ENCODE measurements around the gene CRISP1.
"Not testable (repeated sequence)": the region's sequence is repeated elsewhere in the genome, so short reads cannot be mapped to it uniquely, and the experiment has no call there.

The CRISP1 gene

GRCh38 chr6:49813248-49813647, 53.1 kb downstream of the CRISP1 start:
- no peak overlapping the region for H3K27ac Mint-ChIP-seq
- H3K4me3 Mint-ChIP-seq = no peak overlapping the region
- no peak for DNase-seq (ENCODE audit: low spot score in 2 of 2)
- ATAC-seq (ENCODE audit: low read depth) = no peak
- H3K27me3 Mint-ChIP-seq = no peaks in the 10 kb centered on the region
- H3K9me3 Mint-ChIP-seq = peaks cover 13% of the 10 kb centered on the region
- no peaks in the 10 kb centered on the region for H3K36me3 Mint-ChIP-seq
- no peaks in the 10 kb centered on the region for H3K4me1 Mint-ChIP-seq

- Mint-ChIP-seq H3K4me1 (no peaks in the 10 kb centered on the region), H3K36me3 (no peaks in the 10 kb centered on the region), H3K27me3 (no peaks in the 10 kb centered on the region), H3K27ac (no peak overlapping the region), H3K4me3 (no peak overlapping the region), H3K9me3 (peaks cover 6% of the 10 kb centered on the region)
- DNase-seq (ENCODE audit: low spot score in 2 of 2) = no peak
- ATAC-seq (ENCODE audit: low read depth) = no peak
These were observed 60.2 kb downstream of the CRISP1 start for GRCh38 chr6:49806145-49806544.

GRCh38 chr6:49805246-49805645, 61.1 kb downstream of the CRISP1 start:
- Mint-ChIP-seq H3K27ac (no peak overlapping the region), H3K27me3 (no peaks in the 10 kb centered on the region), H3K4me3 (no peak overlapping the region), H3K9me3 (peaks cover 3% of the 10 kb centered on the region), H3K36me3 (no peaks in the 10 kb centered on the region), H3K4me1 (no peaks in the 10 kb centered on the region)
- ATAC-seq (ENCODE audit: low read depth) (no peak), DNase-seq (ENCODE audit: low spot score in 2 of 2) (no peak)

- no peaks in the 10 kb centered on the region for H3K4me1 Mint-ChIP-seq
- no peak overlapping the region for H3K4me3 Mint-ChIP-seq
- H3K27ac Mint-ChIP-seq = no peak overlapping the region
- no peaks in the 10 kb centered on the region for H3K27me3 Mint-ChIP-seq
- H3K9me3 Mint-ChIP-seq = no peaks in the 10 kb centered on the region
- no peak for ATAC-seq (ENCODE audit: low read depth)
- no peak for DNase-seq (ENCODE audit: low spot score in 2 of 2)
- H3K36me3 Mint-ChIP-seq = no peaks in the 10 kb centered on the region
These were observed 64.8 kb downstream of the CRISP1 start for GRCh38 chr6:49801525-49801924.

GRCh38 chr6:49799090-49799489, 67.2 kb downstream of the CRISP1 start:
- no peak for ATAC-seq (ENCODE audit: low read depth)
- peaks cover 4% of the 10 kb centered on the region for H3K9me3 Mint-ChIP-seq
- H3K36me3 Mint-ChIP-seq = no peaks in the 10 kb centered on the region
- no peak overlapping the region for H3K4me3 Mint-ChIP-seq
- DNase-seq (ENCODE audit: low spot score in 2 of 2) = no peak
- H3K27ac Mint-ChIP-seq = no peak overlapping the region
- H3K4me1 Mint-ChIP-seq = no peaks in the 10 kb centered on the region
- no peaks in the 10 kb centered on the region for H3K27me3 Mint-ChIP-seq

GRCh38 chr6:49796842-49797455, 69.4 kb downstream of the CRISP1 start:
- not testable (repeated sequence) for H3K36me3 Mint-ChIP-seq

GRCh38 chr6:49790341-49790740, 76.0 kb downstream of the CRISP1 start:
- H3K36me3 Mint-ChIP-seq = no peaks in the 10 kb centered on the region
- no peak overlapping the region for H3K27ac Mint-ChIP-seq
- DNase-seq (ENCODE audit: low spot score in 2 of 2) (no peak), ATAC-seq (ENCODE audit: low read depth) (no peak)
- H3K9me3 Mint-ChIP-seq = peaks cover 2% of the 10 kb centered on the region
- H3K4me1 Mint-ChIP-seq = no peaks in the 10 kb centered on the region
- no peaks in the 10 kb centered on the region for H3K27me3 Mint-ChIP-seq
- no peak overlapping the region for H3K4me3 Mint-ChIP-seq

More at GRCh38 chr6:49796842-49797455, 69.4 kb downstream of the CRISP1 start:
- not testable (repeated sequence) for H3K27me3 Mint-ChIP-seq; H3K9me3 Mint-ChIP-seq; H3K27ac Mint-ChIP-seq; H3K4me3 Mint-ChIP-seq; ATAC-seq (ENCODE audit: low read depth); H3K4me1 Mint-ChIP-seq; DNase-seq (ENCODE audit: low spot score in 2 of 2)

- no peaks in the 10 kb centered on the region for H3K4me1 Mint-ChIP-seq
- no peaks in the 10 kb centered on the region for H3K36me3 Mint-ChIP-seq
- no peak within 1 kb of the TSS for H3K4me3 Mint-ChIP-seq
These were observed 79.2 kb downstream of the CRISP1 start, which contains the start of gene PGK2 for GRCh38 chr6:49787176-49787575. Gene PGK2 (minus strand): TSS chr6:49787285. CDS start chr6:49787187, 98 bp downstream.

GRCh38 chr6:49784272-49784671, 82.1 kb downstream of the CRISP1 start:
- no peaks in the 10 kb centered on the region for H3K27me3 Mint-ChIP-seq
- no peaks in the 10 kb centered on the region for H3K36me3 Mint-ChIP-seq
- ATAC-seq (ENCODE audit: low read depth) = no peak
- no peaks in the 10 kb centered on the region for H3K4me1 Mint-ChIP-seq
- no peak overlapping the region for H3K4me3 Mint-ChIP-seq
- no peak for DNase-seq (ENCODE audit: low spot score in 2 of 2)
- no peak overlapping the region for H3K27ac Mint-ChIP-seq
- H3K9me3 Mint-ChIP-seq = no peaks in the 10 kb centered on the region

More at GRCh38 chr6:49787176-49787575, 79.2 kb downstream of the CRISP1 start, which contains the start of gene PGK2:
- DNase-seq (ENCODE audit: low spot score in 2 of 2) (no peak), ATAC-seq (ENCODE audit: low read depth) (no peak)
- no peak within 1 kb of the TSS for H3K27ac Mint-ChIP-seq
- H3K9me3 Mint-ChIP-seq = no peaks in the 10 kb centered on the region
- no peaks in the 10 kb centered on the region for H3K27me3 Mint-ChIP-seq
